ENCODE measurements around the gene FNDC10.
A peak's percentile ranks its signal among the peaks of the same experiment; 100 is the strongest.

- peak; percentile 73 for TF ChIP-seq EZH2 (IDR thresholded peaks at IDR 0.05)
- TF ChIP-seq, protein P1, sequence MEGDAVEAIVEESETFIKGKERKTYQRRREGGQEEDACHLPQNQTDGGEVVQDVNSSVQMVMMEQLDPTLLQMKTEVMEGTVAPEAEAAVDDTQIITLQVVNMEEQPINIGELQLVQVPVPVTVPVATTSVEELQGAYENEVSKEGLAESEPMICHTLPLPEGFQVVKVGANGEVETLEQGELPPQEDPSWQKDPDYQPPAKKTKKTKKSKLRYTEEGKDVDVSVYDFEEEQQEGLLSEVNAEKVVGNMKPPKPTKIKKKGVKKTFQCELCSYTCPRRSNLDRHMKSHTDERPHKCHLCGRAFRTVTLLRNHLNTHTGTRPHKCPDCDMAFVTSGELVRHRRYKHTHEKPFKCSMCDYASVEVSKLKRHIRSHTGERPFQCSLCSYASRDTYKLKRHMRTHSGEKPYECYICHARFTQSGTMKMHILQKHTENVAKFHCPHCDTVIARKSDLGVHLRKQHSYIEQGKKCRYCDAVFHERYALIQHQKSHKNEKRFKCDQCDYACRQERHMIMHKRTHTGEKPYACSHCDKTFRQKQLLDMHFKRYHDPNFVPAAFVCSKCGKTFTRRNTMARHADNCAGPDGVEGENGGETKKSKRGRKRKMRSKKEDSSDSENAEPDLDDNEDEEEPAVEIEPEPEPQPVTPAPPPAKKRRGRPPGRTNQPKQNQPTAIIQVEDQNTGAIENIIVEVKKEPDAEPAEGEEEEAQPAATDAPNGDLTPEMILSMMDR (IDR thresholded peaks at IDR 0.05), result no peak
Observed at GRCh38 chr1:1630191-1630964, 30.4 kb upstream of the FNDC10 start.

Data from neural progenitor cell (in vitro differentiated cells).